ENCODE measurements around the gene NFKBIB. TPM values are rescaled to one million over a fixed set of nuclear protein-coding genes. Genes with fewer than 3 reads are reported as not detected.

Gene NFKBIB
- total and polyA plus RNA-seq, 2 of the 8 experiments (the other 6 are each of a cell fraction or from before 2014, with no cell fraction given), result 37.3 to 44.1 TPM

GRCh38 chr19:38904581-38905539, 5.1 kb downstream of the NFKBIB start:
- Histone ChIP-seq H3K23me2 (ENCODE audit: low read depth, low read length) (0 out of 2 replicates have a peak, but pooled peaks cover 6% of the 10 kb centered on the region), H3K79me1 (ENCODE audit: low read depth, low read length) (no peaks in the 10 kb centered on the region), H3K4ac (replicated peaks; ENCODE audit: insufficient read length, low read depth, low read length) (no peak overlapping the region), H2BK15ac (ENCODE audit: low read length) (no peak overlapping the region), H4K8ac (ENCODE audit: extremely low read depth, insufficient read depth, low read length) (no peak overlapping the region), H2AFZ (ENCODE audit: low read length) (no peak overlapping the region), H3K27ac (ENCODE audit: low read depth, low read length) (no peak overlapping the region), H3K18ac (ENCODE audit: extremely low read depth, low read length) (no peak overlapping the region), H3K56ac (replicated peaks; ENCODE audit: insufficient read length, low read depth, low read length) (no peak overlapping the region), H3K23ac (ENCODE audit: insufficient read length) (no peak overlapping the region), H3K79me2 (ENCODE audit: control insufficient read depth in 1 of 2, insufficient read depth in 2 of 2, low read length in 2 of 2) (peaks cover 0 to 16% of the 10 kb centered on the region in 2 experiments; a peak in 2 of 4 replicates), H3K4me3 (ENCODE audit: extremely low read depth in 1 of 4, insufficient read depth in 2 of 4, low read depth in 3 of 4, low read length in 4 of 4) (no peak overlapping the region), H2BK12ac (ENCODE audit: low read depth, low read length) (no peak overlapping the region), H3K9me3 (ENCODE audit: insufficient read depth in 2 of 2, low read depth in 1 of 2, low read length in 1 of 2) (peaks cover 0 to 2% of the 10 kb centered on the region in 2 experiments; a peak in 1 of 4 replicates), H2BK5ac (ENCODE audit: low read depth, low read length) (no peak overlapping the region), H4K91ac (replicated peaks; ENCODE audit: insufficient read length, low read length) (no peak overlapping the region), H2BK120ac (replicated peaks; ENCODE audit: low read depth, low read length) (no peak overlapping the region), H3K14ac (ENCODE audit: insufficient read length) (no peak overlapping the region), H2BK20ac (ENCODE audit: low read length) (no peak overlapping the region), H4K5ac (ENCODE audit: insufficient read length, low read depth, low read length) (no peak overlapping the region), H3K4me2 (ENCODE audit: insufficient read depth in 1 of 2, low read depth in 2 of 2, low read length in 2 of 2) (no peak overlapping the region), H3K4me1 (replicated peaks in 1 of 4; ENCODE audit: control insufficient read depth in 3 of 4, insufficient read depth in 4 of 4, low read length in 3 of 4) (peaks cover 0 to 6% (median 3%) of the 10 kb centered on the region in 4 experiments; a peak in 3 of 7 replicates), H3K27me3 (replicated peaks in 1 of 4; ENCODE audit: control insufficient read depth in 3 of 4, extremely low read depth in 1 of 4, insufficient read depth in 3 of 4, low read length in 3 of 4) (no peaks in the 10 kb centered on the region), H2AK5ac (ENCODE audit: low read depth, low read length) (no peak overlapping the region), H4K20me1 (replicated peaks in 1 of 2; ENCODE audit: control insufficient read depth in 1 of 2, insufficient read depth in 2 of 2, low read length in 2 of 2) (peaks cover 0 to 6% of the 10 kb centered on the region in 2 experiments), H3K36me3 (ENCODE audit: control insufficient read depth in 2 of 4, insufficient read depth in 4 of 4, low read length in 3 of 4) (peaks cover 0 to 15% (median 1%) of the 10 kb centered on the region in 4 experiments; a peak in 3 of 8 replicates), H3K9ac (replicated peaks in 1 of 4; ENCODE audit: extremely low read depth in 1 of 4, low read depth in 3 of 4, low read length in 3 of 4) (no peak overlapping the region)
- FAIRE-seq (no peak), DNase-seq (ENCODE audit: low read depth in 1 of 2, low spot score in 2 of 2) (no peak)
- TF ChIP-seq POU5F1 (IDR thresholded peaks at IDR 0.05; ENCODE audit: low read depth, low read length), result no peak
- TF ChIP-seq SP1 (IDR thresholded peaks at IDR 0.05; ENCODE audit: low read depth, low read length), result no peak
- no peak for TF ChIP-seq KDM5A (IDR thresholded peaks at IDR 0.05; ENCODE audit: low read length)
- POLR2A ChIA-PET (ENCODE audit: partially characterized antibody), result interaction anchor here (0.7 to 2.0 kb wide), 7 partner anchors 10 to 65 kb away, joined by 3 to 10 read pairs (median 3); partner anchors contain the start of gene MRPS12
- CTCF ChIA-PET (ENCODE audit: partially characterized antibody), result interaction anchor here (1.2 to 1.3 kb wide), 2 partner anchors 44 to 56 kb away, joined by 3 read pairs; no protein-coding TSS in a partner anchor
- WGBS, 2 experiments (ENCODE audit: extremely low coverage in 1 of 2, insufficient coverage in 1 of 2, insufficient read length in 1 of 2, insufficient replicate concordance in 2 of 2, low coverage in 1 of 2, low lambda C conversion rate in 2 of 2, missing lambda C conversion rate in 1 of 2), result 94% methylated on average over 35 of the region's 35 CpGs; no CpG with 5 or more reads in 1 of the 2 experiments

Measured in H1 (cell line).